ENCODE measurements around the gene LGALS12. TPM values are rescaled to one million over a fixed set of nuclear protein-coding genes. Genes with fewer than 3 reads are reported as not detected.

The LGALS12 gene
- polyA plus RNA-seq, 3 donors: 6.8 to 16.3 (median 13.5) TPM

DNA sequence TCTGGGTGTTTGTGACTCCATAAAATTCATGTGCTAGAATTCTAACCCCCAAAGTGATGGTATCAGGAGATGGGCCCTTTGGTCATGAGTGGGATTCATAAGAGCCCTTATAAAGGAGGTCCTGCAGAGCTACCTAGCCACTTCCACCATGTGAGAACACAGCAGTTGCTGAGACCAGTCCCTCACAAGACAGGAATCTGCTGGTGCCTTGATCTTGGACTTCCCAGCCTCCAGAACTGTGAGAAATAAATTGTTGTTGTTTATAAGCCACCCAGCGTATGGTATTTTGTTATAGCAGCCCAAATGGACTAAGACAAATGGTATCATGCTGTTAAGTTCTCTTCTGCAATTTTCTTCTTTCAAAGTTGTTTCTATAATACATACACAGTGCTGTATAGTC is 13.4 kb upstream of the LGALS12 start:
- no peaks in the 10 kb centered on the region for H4K20me1 ChIP-seq (ENCODE audit: insufficient read depth, low read length)
- H3K27ac ChIP-seq (ENCODE audit: low read depth in 1 of 2, low read length in 2 of 2): no peak overlapping the region
- H3K27me3 ChIP-seq (ENCODE audit: control insufficient read depth in 2 of 2, insufficient read depth in 2 of 2, low read length in 2 of 2): peaks cover 11 to 26% of the 10 kb centered on the region in 2 donors
- Mint-ChIP-seq H3K4me3 (no peak overlapping the region), H3K36me3 (peaks cover 0 to 7% of the 10 kb centered on the region in 2 donors), H3K9me3 (peaks cover 0 to 15% (median 3%) of the 10 kb centered on the region in 7 donors), H3K4me1 (peaks cover 47% of the 10 kb centered on the region), H3K27ac (no peak overlapping the region), H3K27me3 (ENCODE audit: low read depth in 3 of 3) (peaks cover 15 to 31% (median 18%) of the 10 kb centered on the region in 3 donors)
- no peak overlapping the region for H2AFZ ChIP-seq (ENCODE audit: insufficient read depth, low read depth, low read length, poor library complexity, severe bottlenecking)
- WGBS (ENCODE audit: insufficient coverage): no CpG with 5 or more reads among the region's 1 CpG
- H3K79me2 ChIP-seq (ENCODE audit: insufficient read depth, low read length): no peaks in the 10 kb centered on the region
- H3K4me3 ChIP-seq (replicated peaks in 1 of 3; ENCODE audit: low read depth in 2 of 3, low read length in 3 of 3): no peak overlapping the region
- TF ChIP-seq, protein P1, sequence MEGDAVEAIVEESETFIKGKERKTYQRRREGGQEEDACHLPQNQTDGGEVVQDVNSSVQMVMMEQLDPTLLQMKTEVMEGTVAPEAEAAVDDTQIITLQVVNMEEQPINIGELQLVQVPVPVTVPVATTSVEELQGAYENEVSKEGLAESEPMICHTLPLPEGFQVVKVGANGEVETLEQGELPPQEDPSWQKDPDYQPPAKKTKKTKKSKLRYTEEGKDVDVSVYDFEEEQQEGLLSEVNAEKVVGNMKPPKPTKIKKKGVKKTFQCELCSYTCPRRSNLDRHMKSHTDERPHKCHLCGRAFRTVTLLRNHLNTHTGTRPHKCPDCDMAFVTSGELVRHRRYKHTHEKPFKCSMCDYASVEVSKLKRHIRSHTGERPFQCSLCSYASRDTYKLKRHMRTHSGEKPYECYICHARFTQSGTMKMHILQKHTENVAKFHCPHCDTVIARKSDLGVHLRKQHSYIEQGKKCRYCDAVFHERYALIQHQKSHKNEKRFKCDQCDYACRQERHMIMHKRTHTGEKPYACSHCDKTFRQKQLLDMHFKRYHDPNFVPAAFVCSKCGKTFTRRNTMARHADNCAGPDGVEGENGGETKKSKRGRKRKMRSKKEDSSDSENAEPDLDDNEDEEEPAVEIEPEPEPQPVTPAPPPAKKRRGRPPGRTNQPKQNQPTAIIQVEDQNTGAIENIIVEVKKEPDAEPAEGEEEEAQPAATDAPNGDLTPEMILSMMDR (IDR thresholded peaks at IDR 0.05): no peak
- peaks cover 39 to 51% of the 10 kb centered on the region in 2 donors for H3K4me1 ChIP-seq (ENCODE audit: control insufficient read depth in 1 of 2, insufficient read depth in 2 of 2, low read length in 2 of 2)
- no peaks in the 10 kb centered on the region for H3K36me3 ChIP-seq (replicated peaks in 1 of 2; ENCODE audit: control insufficient read depth in 1 of 2, insufficient read depth in 2 of 2, low read length in 2 of 2)
- H3K9me3 ChIP-seq (replicated peaks in 1 of 2; ENCODE audit: control insufficient read depth in 1 of 2, insufficient read depth in 1 of 2, low read length in 2 of 2): no peaks in the 10 kb centered on the region
- intact Hi-C loops (cut with micrococcal nuclease): no loop called here
- H3K9ac ChIP-seq (ENCODE audit: insufficient read depth, low read length, poor library complexity, severe bottlenecking): no peak overlapping the region
- H3K4me2 ChIP-seq (replicated peaks; ENCODE audit: extremely low read depth, low read length, poor library complexity, severe bottlenecking): no peak overlapping the region
- no peak for DNase-seq

DNA sequence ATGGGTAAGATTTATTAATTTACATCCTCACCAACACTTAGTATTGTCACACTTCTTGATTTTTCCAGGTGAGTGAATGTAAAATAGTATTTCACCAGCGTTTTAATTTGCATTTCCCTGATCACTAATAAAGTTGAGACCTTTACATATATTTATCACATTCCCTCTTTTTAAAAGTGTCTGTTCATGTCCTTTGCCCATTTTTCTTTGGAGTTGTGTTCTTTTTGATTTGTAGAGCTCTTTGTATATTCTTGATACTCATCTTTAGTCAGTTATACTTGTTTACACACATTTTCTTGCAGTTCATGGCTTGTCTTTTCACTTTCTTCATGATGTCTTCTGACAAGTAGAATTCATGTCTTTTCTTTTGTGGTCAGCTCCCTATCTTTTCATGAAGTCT is 12.8 kb upstream of the LGALS12 start:
- DNase-seq: no peak
- TF ChIP-seq, protein P1 (IDR thresholded peaks at IDR 0.05): no peak
- H3K27me3 Mint-ChIP-seq (ENCODE audit: low read depth in 3 of 3): peaks cover 15 to 31% (median 18%) of the 10 kb centered on the region in 3 donors
- Histone ChIP-seq H3K4me1 (ENCODE audit: control insufficient read depth in 1 of 2, insufficient read depth in 2 of 2, low read length in 2 of 2) (peaks cover 39 to 51% of the 10 kb centered on the region in 2 donors), H2AFZ (ENCODE audit: insufficient read depth, low read depth, low read length, poor library complexity, severe bottlenecking) (no peak overlapping the region), H3K27me3 (ENCODE audit: control insufficient read depth in 2 of 2, insufficient read depth in 2 of 2, low read length in 2 of 2) (peaks cover 11 to 26% of the 10 kb centered on the region in 2 donors), H4K20me1 (ENCODE audit: insufficient read depth, low read length) (no peaks in the 10 kb centered on the region), H3K79me2 (ENCODE audit: insufficient read depth, low read length) (no peaks in the 10 kb centered on the region), H3K4me3 (replicated peaks in 1 of 3; ENCODE audit: low read depth in 2 of 3, low read length in 3 of 3) (no peak overlapping the region), H3K9ac (ENCODE audit: insufficient read depth, low read length, poor library complexity, severe bottlenecking) (no peak overlapping the region), H3K9me3 (replicated peaks in 1 of 2; ENCODE audit: control insufficient read depth in 1 of 2, insufficient read depth in 1 of 2, low read length in 2 of 2) (peaks cover 1% of the 10 kb centered on the region in 2 donors), H3K4me2 (replicated peaks; ENCODE audit: extremely low read depth, low read length, poor library complexity, severe bottlenecking) (no peak overlapping the region), H3K36me3 (replicated peaks in 1 of 2; ENCODE audit: control insufficient read depth in 1 of 2, insufficient read depth in 2 of 2, low read length in 2 of 2) (no peaks in the 10 kb centered on the region), H3K27ac (ENCODE audit: low read depth in 1 of 2, low read length in 2 of 2) (no peak overlapping the region)
- peak overlapping the region in 1 of 2 donors; percentile 17 for H3K4me3 Mint-ChIP-seq
- H3K4me1 Mint-ChIP-seq: peaks cover 46% of the 10 kb centered on the region
- intact Hi-C loops (cut with micrococcal nuclease): no loop called here
- H3K36me3 Mint-ChIP-seq: peaks cover 0 to 7% of the 10 kb centered on the region in 2 donors
- peaks cover 0 to 20% (median 5%) of the 10 kb centered on the region in 7 donors for H3K9me3 Mint-ChIP-seq
- H3K27ac Mint-ChIP-seq: no peak overlapping the region
- no CpG with 5 or more reads among the region's 1 CpG for WGBS (ENCODE audit: insufficient coverage)

Measured in CD14-positive monocyte (primary cell).